IPS-NIHi7 (cell line): ENCODE results near the gene HNRNPLL.
A peak's percentile ranks its signal among the peaks of the same experiment; 100 is the strongest.
"Not testable (repeated sequence)": the region's sequence is repeated elsewhere in the genome, so short reads cannot be mapped to it uniquely, and the experiment has no call there.

Source experiments
- DNase-seq: peaks from one replicate; pipeline ENCODE4 v3.0.0; 2012; ENCODE audit warnings: mixed read lengths; ENCODE audit errors: extremely low spot score

Gene HNRNPLL

DNA sequence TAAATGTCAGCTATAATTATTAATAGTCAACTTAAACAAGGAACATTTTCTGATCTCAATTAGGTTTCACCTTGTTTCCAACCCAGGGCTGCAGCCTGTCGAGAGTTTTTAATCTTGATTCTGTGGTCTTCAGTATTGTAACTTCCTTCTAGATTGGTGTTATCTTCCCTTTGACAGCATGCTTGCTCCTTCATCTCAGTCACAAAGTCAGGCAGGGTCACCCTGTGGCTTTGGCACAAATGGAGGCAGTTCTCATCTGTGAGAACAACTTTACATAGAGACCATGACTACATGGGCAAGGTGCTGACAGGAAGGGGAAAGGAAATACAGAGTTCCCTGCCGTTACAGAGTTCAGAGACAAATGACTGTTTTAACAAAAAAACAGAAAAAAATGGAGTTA lies 50.5 kb downstream of the HNRNPLL start:
- DNase-seq, result no peak

DNA sequence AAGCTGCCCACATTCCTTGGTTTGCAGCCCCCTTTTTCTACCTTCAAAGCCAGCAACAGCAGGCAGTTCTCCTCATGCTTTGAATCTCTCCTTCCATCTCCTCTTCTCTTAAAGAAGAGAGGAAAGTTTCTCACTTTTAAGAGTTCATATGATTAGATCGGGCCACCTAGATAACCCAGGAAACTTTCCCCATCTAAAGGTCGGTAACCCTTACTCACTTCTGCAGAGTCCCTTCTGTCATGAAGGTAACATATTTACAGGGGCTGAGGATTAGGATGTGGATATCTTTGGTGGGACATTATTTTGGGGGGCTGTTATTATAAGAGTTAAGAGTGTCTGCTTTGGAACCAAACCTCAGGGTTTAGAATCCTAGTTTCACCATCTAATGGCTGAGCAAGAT lies 51.0 kb downstream of the HNRNPLL start:
- DNase-seq, result no peak

DNA sequence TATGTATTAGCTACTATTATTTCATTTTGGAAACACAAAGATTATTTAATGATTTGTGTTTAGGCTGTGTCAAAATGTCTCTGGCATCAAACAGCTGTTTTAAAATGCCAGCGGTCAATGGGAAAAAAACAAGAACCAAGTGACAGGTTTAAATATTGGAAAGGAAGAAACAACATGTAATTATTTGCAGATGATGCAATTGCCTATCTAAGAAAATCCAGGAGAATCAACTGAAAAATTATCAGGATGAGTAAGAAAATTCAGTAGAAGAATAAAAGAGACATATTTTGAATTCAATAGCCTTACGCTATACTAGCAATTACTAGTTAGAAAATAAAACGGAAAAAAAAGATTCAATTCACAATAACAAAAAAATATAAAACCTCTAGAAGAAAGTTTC lies 51.6 kb downstream of the HNRNPLL start:
- no peak for DNase-seq

GRCh38 chr2:38549851-38550250 lies 52.9 kb downstream of the HNRNPLL start:
- no peak for DNase-seq

DNA sequence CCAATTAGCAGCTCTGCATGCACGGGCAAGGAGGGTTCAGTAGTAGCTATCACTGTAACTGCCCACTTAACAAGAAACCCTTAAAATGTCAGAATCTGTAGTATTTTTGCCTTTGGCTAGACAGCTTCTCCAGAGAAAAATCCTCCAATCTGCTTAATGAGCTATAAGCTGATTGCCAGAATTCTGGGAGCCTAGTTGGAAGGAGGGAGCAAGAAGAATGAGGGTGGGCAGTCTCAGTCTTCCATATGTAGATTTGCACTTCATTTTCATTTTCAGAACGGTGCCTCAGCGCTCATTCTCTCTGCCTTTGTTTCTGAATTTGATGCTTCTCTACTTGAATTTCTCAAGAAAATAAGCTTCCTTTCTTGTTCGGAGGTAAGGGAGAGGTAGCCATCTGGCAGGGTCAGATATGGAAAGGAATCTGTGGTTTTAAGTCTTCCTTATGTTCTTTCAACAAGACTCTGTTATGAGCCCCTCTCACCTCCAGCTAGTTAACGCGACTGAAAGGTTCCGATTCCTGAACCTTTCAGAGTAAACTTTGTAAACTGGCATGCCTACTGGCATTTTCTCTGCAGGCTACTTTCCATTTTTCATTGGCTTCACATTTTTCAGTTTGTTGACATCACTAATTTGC lies 53.5 kb downstream of the HNRNPLL start:
- DNase-seq, result no peak

DNA sequence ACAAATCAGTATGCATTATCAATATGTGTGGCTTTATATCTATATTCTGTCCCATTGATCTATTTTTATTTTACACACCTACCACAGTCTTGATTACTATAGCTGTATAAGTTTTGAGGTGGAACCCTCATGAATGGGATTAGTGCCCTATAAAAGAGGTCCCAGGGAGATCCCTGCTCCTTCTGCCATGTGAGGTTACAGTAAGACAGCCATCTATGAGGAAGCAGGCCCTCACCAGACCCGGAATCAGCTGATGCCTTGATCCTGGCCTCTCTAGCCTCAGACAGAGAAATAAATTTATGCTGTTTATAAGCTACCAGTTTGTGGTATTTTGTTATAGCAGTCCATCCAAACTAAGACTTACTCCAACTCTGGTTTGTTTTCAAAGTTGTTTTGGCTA lies 54.9 kb downstream of the HNRNPLL start:
- no peak for DNase-seq

GRCh38 chr2:38546585-38546984 lies 56.1 kb downstream of the HNRNPLL start:
- DNase-seq, result no peak

DNA sequence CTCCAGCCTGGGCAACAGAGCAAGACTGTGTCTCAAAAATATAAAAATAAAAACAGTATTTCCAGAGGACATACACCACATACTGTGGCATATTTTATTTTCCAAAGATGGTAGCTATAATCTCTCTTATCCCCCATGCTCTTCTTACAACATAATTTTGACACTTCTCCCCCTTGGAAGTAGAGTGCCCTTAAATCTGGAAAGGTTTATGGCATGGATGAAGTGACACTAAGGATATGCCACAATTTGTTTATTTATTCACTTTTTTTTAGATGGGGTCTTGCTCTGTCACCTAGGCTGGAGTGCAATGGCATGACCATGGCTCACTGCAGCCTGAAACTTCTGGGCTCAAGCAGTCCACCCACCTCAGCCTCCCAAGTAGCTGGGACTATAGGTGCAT lies 56.7 kb downstream of the HNRNPLL start:
- DNase-seq, result no peak

DNA sequence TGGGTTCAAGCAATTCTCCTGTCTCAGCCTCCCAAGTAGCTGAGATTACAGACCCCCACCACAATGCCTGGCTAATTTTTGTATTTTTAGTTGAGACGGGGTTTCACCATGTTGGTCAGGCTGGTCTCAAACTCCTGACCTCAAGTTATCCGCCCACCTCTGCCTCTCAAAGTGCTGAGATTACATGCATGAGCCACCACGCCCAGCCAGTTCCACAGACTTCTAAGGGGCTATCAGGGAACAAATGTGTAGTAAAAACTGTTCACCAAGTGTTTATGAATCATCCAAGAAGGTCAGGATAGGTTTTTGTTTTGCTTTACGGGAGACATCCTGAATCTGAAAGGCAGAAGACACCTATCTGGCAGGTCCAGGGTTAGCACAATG lies 60.5 kb downstream of the HNRNPLL start:
- not testable (repeated sequence) for DNase-seq

DNA sequence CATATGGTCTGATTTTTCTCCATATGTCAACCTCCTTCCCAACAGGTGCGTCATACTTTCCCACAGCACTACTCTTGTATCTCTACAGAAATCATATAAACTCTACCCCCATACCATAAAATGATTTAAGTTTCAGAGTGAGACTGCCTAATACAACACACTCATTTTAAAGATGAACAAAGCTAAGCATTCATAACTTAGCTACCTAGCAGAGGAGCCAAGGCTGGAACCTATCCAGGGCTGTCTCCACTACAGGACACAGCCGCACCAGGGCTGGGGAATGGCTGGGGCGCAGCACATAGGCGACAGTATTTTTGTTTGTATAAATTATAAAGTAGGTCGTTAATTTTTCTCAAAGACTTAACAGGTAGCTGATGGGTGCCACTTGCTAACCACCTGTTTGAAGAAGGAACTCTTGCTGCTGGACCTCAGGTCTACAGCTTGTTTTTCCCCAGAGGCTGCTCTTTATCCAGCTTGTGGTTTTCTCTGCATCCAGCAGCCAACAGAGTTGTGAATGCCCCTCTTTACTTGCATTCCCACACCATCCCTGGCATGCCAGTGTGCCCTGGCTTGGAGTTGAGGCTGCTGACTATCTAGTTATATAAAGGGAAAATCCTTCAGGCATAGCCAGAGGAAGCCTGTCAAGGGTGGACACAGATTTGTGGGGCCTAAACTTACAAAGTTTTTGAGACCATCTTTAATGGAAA lies 62.0 kb downstream of the HNRNPLL start:
- DNase-seq, result no peak

DNA sequence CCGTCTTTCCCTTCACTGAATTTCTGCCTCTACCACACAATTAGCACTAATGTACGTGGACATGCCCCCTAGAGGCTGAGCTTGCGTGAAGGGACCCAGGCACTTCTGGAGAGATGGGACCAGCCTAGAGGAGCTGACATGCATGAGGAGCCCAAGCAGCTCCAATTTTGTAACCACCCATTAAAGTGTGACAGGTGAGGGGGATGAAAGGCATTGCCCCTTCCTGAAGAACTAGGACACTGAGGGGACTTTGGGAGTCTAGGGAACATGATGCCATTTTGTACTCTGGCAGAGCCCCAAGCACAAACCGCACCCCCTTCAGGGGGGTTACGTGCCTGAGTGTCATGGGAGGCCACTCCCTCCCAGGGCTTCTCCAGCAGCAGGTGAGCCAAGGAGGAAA lies 63.6 kb downstream of the HNRNPLL start:
- no peak for DNase-seq

- no peak for DNase-seq
These were observed 64.7 kb downstream of the HNRNPLL start for GRCh38 chr2:38537937-38538525.

DNA sequence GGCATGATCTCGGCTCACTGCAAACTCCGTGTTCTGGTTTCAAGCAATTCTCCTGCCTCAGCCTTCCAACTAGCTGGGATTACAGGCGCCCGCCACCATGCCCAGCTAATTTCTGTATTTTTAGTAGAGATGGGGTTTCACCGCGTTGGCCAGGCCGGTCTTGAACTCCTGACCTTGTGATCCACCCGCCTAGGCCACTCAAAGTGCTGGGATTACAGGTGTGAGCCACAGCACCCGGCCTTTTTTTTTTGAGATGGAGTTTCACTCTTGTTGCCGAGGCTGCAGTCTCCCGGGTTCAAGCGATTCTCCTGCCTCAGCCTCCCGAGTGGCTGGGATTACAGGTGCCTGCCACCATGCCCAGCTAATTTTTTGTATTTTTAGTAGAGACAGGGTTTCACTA lies 65.4 kb downstream of the HNRNPLL start:
- DNase-seq, result not testable (repeated sequence)

- DNase-seq, result peak; percentile 86
These were observed 66.8 kb downstream of the HNRNPLL start for GRCh38 chr2:38535744-38536506.

- no peak for DNase-seq
These were observed 67.4 kb downstream of the HNRNPLL start for GRCh38 chr2:38535404-38535743.

DNA sequence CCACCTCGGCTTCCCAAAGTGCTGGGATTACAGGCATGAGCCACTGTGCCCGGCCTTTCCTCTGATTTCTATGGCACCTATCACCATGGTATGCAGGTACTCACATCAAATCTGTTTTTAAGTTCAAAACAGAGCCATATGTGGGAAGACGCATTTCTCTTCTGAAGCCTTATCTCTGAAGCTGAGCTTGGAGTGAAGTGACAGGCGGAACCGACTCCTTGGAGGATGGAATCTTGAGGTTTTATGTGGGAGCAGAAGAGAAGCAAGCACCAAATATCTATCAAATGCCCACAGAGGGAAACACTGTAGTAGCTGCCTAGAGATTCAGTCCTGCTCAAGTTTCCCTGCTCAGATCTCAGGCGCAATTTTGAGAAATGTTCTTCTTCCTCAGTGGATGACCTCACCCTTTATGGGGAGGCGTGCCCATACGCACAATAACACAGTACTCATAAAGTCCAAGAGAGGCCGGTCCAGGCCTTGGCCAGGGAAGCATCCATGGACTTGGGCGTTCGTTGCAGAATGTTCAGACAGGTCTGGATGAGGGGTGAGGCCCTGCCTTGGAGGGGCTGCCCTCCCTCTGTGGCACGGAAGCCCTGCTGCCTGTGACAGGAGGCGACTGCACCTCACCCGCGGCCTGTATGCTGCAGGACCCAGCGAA lies 67.9 kb downstream of the HNRNPLL start:
- no peak for DNase-seq

- DNase-seq, result no peak
These were observed 68.8 kb downstream of the HNRNPLL start for GRCh38 chr2:38533757-38534545.

DNA sequence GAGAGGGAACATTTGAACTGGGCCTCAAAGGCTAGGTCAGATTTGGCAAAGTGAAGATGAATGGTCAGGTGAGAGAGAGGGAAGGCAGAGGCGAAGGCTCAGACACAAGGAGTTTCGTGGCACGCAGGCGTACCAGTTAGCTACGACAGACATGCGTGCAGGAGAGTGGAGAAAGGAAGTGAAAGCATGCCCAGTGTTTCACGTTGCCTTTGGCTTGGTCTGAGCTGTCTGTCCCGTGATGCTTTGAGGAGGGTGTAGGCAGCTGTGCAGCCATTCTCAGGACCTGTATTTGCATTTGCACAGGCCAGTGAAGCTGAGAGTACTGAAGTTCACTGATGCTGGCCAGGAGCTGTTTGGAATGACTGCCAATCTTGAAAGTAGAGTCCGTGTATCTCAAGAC lies 69.5 kb downstream of the HNRNPLL start:
- no peak for DNase-seq

DNA sequence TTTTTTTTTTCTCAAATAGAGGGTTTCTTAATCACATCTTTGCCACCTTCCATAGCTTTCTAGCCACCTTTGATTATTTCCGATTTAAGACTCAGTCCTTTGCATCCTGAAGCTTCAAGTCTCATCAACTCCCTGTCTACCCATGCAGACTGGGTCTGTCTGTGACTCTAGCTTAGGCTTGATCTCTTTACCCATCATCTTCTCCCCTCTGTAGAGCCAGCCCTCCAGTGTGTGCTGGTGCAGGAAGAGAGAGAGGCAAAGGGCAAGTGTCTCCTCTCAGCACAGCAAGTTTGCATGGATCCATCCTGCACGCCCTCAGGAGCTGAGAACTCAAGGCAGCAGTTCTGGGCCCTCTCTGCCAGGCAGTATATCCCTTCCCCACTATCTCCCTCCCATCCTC lies 70.4 kb downstream of the HNRNPLL start:
- DNase-seq, result no peak

GRCh38 chr2:38529208-38529607 lies 73.5 kb downstream of the HNRNPLL start:
- DNase-seq, result no peak

GRCh38 chr2:38528534-38528933 lies 74.2 kb downstream of the HNRNPLL start:
- no peak for DNase-seq
